Right ventricle myocardium superior (tissue), 1 donor: ENCODE results near the gene GAPDHS. TPM values are rescaled to one million over a fixed set of nuclear protein-coding genes. Genes with fewer than 3 reads are reported as not detected.

Experiments used
- ATAC-seq: fragments of 200-7000 bp; cut with Tn5 transposase; one replicate; pipeline ENCODE4 v1.9.1; 2020; ENCODE audit warnings: mild to moderate bottlenecking; ENCODE audit not compliant: poor library complexity
- DNase-seq: peaks from one replicate; pipeline ENCODE4 v3.0.0-alpha.2; 2020
- intact Hi-C: fragments of 100-400 bp; cut with DNase I; formaldehyde crosslinking; loops from one replicate; pipeline ENCODE4 v1.11.2; 2022
- total RNA-seq: library from RNA; stranded (reverse); fragmentation: NEBNext Ultra II Directional; extraction: Animal tissue kit (Norgen Biotek cat#: 25700); gene quantifications from one replicate; pipeline ENCODE4 v1.2.1, GENCODE V29; 2021
- donor health status: DM: no; HTN: yes; CAD: no; lungs with severe emphysema.

Gene GAPDHS
- total RNA-seq, 1 donor from 2014 or later, result not detected

DNA sequence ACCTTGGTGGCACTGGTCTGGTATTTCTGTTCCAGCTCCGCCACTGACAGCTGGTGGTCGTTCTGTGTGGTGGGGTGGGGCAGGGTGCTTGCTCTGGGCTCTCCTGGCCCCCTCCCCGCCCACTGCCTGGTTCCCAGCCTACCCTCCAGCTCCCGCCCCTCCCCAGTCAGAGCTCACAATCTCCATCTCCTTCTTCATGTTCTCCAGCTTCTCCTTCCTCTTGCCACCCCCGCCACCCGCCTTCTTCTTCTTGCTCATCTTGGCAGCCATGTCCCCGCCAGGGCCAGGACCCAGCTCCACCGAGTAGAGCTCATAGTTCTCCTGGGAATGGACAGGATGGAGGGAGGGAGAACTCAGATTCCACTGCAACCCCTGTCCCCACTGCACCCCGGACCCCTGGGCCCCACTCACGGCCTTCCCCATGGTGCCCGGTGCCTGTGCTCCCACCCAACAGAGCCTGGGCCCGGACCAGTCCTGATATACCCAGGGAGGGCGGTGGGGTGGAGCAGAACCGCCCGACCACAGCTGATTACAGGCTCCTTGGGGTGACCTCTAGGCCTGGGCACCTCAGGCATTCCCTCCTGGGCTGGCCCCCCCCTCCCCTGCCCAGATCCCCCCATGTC is 30.1 kb downstream of the GAPDHS start, which contains the start of gene ATP4A:
TSS of gene ATP4A (minus strand) at position 452 of the 623 bp plus-strand sequence. CDS start at position 423, 29 bp downstream.
- DNase-seq (no peak), ATAC-seq (no peak)
- intact Hi-C loops, result no loop called here

- intact Hi-C loops, result no loop called here
- ATAC-seq, result no peak
- peak; percentile 9 for DNase-seq
These were observed 32.0 kb downstream of the GAPDHS start for GRCh38 chr19:35565016-35565856.

- DNase-seq, result no peak
- no peak for ATAC-seq
- intact Hi-C loops, result no loop called here
These were observed 33.5 kb downstream of the GAPDHS start for GRCh38 chr19:35566738-35567137.

GRCh38 chr19:35569281-35569781 is 36.1 kb downstream of the GAPDHS start:
- no peak for ATAC-seq
- intact Hi-C loops, result no loop called here
- no peak for DNase-seq

DNA sequence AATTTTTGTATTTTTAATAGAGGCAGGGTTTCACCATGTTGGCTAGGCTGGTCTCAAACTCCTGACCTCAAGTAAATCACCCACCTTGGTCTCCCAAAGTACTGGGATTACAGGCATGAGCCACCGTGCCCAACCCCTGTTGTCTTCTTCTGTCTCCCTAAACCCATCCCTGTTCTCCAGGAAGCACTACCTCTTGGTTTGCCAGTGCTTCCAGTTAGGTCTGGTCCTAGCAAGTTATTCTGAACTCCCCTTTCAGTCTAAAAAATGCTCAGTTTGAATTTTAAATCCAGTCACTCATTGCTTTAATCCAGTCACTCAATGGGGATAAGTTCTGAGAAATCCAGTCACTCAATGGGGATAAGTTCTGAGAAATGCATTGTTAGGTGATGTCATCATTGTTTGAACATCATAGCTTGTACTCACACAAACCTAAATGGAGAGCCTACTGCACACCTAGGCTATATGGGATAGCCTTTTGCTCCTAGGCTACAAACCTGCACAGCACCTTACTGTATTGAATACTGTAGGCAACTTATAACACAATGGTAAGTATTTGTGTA is 38.2 kb downstream of the GAPDHS start:
- no peak for ATAC-seq
- no peak for DNase-seq
- intact Hi-C loops, result no loop called here

GRCh38 chr19:35577918-35578317 is 44.7 kb downstream of the GAPDHS start:
- intact Hi-C loops, result no loop called here
- DNase-seq, result no peak
- ATAC-seq, result no peak

DNA sequence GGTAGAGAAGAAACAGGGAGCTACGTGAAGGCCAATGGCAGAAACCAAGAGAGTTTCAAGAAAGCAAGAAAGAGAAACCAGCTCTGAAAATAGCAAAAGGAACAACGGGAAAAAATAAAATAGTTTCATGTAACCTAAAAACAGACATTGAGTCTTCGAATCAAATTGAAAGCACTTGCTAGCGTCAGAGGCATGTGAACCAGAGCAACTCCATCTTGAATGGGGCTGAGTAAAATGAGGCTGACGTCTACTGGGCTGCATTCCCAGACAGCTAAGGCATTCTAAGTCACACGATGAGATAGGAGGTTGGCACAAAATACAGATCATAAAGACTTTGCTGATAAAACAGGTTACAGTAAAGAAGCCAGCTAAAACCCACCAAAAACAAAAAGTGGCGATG is 45.5 kb downstream of the GAPDHS start:
- intact Hi-C loops, result no loop called here
- DNase-seq, result no peak
- ATAC-seq, result no peak

DNA sequence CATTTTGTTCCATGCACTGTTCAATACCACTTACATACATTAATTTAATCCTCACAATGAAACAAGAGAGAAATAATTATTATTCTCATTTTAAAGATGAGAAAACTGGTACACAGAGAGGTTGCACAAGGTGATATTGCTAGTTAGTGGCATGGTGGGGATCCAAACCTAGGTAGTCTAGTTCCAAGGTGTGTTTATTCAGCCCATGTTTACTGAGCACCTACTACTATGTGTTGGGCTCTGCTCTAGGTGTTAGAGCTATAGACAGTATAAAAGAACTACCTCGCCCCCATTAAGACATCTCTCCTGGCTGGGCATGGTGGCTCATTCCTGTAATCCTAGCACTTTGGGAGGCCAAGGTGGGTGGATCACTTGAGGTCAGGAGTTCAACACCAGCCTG is 49.5 kb downstream of the GAPDHS start:
- no peak for DNase-seq
- intact Hi-C loops, result no loop called here
- ATAC-seq, result no peak

- DNase-seq (no peak), ATAC-seq (no peak)
- intact Hi-C loops, result no loop called here
These were observed 52.6 kb downstream of the GAPDHS start, which contains the start of gene PMIS2 for GRCh38 chr19:35585848-35586247. Gene PMIS2 (plus strand): TSS chr19:35586173. CDS start chr19:35586260, 87 bp downstream.

GRCh38 chr19:35587321-35587720 is 54.1 kb downstream of the GAPDHS start:
- no peak for DNase-seq
- ATAC-seq, result no peak
- intact Hi-C loops, result no loop called here

DNA sequence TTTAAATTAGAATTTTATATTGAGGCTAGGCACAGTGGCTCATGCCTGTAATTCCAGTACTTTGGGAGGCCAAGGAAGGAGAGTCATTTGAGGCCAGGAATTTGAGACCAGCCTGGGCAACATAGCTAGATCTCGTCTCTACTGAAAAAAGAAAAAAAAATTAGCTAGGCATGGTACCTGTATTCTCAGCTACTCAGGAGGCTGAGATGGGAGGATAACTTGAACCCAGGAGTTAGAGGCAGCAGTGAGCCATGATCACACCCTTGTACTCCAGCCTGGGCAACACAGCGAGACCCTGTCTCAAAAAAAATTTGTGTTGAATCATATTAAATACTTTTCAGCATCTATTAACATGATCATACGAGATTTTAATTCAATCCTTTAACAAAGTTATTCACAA is 57.6 kb downstream of the GAPDHS start:
- intact Hi-C loops, result no loop called here

DNA sequence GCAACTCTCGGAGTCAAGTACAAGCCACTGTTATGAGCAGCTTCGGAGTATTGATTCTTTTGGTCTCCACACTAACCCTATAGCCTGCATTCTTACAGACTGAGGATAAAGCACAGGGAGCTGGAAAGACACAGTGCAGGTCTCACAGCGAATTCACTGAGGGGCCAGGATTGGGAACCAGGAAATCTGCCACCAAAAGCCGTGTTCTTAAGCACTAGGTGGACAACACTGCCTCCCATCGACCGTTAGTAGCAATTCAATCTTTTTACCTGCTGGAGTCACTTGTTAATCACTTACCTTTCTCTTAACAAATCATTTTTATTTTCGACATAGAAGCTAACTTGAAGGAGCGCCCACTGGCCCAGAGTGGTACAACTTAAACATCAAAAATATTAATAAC is 59.0 kb downstream of the GAPDHS start:
- ATAC-seq (no peak), DNase-seq (no peak)
- intact Hi-C loops, result no loop called here

More for the DNA sequence above, 57.6 kb downstream of the GAPDHS start:
- no peak for DNase-seq
- ATAC-seq, result no peak

Other genes with a start within 250 kb of the GAPDHS start
- not detected for gene MAG, start 241.3 kb upstream of the GAPDHS start, total RNA-seq
- gene CD22, start 204.3 kb upstream of the GAPDHS start, total RNA-seq, result 0.56 TPM
- gene FFAR1, start 185.6 kb upstream of the GAPDHS start, total RNA-seq, result not detected
- gene FFAR3, start 175.0 kb upstream of the GAPDHS start, total RNA-seq, result not detected
- gene GPR42, start 162.4 kb upstream of the GAPDHS start, total RNA-seq, result not detected
- gene FFAR2, start 85.2 kb upstream of the GAPDHS start, total RNA-seq, result 0.11 TPM
- not detected for gene KRTDAP, start 43.0 kb upstream of the GAPDHS start, total RNA-seq
- 3.6 TPM for gene DMKN, start 19.8 kb upstream of the GAPDHS start, total RNA-seq
- not detected for gene SBSN, start 5.1 kb upstream of the GAPDHS start, total RNA-seq
- gene TMEM147, start 12.2 kb downstream of the GAPDHS start, total RNA-seq, result 75.7 TPM
- gene ATP4A, start 30.2 kb downstream of the GAPDHS start, total RNA-seq, result not detected
- not detected for gene PMIS2, start 52.7 kb downstream of the GAPDHS start, total RNA-seq
- gene HAUS5, start 79.3 kb downstream of the GAPDHS start, total RNA-seq, result 3.3 TPM
- 48.9 TPM for gene RBM42, start 95.6 kb downstream of the GAPDHS start, total RNA-seq
- gene ETV2, start 108.3 kb downstream of the GAPDHS start, total RNA-seq, result 0.32 TPM
- 1,337 TPM for gene COX6B1, start 114.9 kb downstream of the GAPDHS start, total RNA-seq
- gene UPK1A, start 133.1 kb downstream of the GAPDHS start, total RNA-seq, result not detected
- not detected for gene ZBTB32, start 171.1 kb downstream of the GAPDHS start, total RNA-seq
- gene KMT2B, start 184.5 kb downstream of the GAPDHS start, total RNA-seq, result 16.3 TPM
- 2.9 TPM for gene IGFLR1, start 209.0 kb downstream of the GAPDHS start, total RNA-seq
- 22.6 TPM for gene U2AF1L4, start 212.0 kb downstream of the GAPDHS start, total RNA-seq
- 40.7 TPM for gene PSENEN, start 212.2 kb downstream of the GAPDHS start, total RNA-seq
- gene LIN37, start 215.1 kb downstream of the GAPDHS start, total RNA-seq, result 5.2 TPM
- 570 TPM for gene HSPB6, start 223.6 kb downstream of the GAPDHS start, total RNA-seq
- 5.9 TPM for gene PROSER3, start 224.7 kb downstream of the GAPDHS start, total RNA-seq
- 3.0 TPM for gene ARHGAP33, start 242.1 kb downstream of the GAPDHS start, total RNA-seq